ENCODE results near the gene DCLK3. TPM values are rescaled to one million over a fixed set of nuclear protein-coding genes. Genes with fewer than 3 reads are reported as not detected.

The DCLK3 gene
- total and polyA plus RNA-seq, 2 of the 13 experiments (the other 11 are each of a cell fraction or from before 2014, with no cell fraction given), result not detected

DNA sequence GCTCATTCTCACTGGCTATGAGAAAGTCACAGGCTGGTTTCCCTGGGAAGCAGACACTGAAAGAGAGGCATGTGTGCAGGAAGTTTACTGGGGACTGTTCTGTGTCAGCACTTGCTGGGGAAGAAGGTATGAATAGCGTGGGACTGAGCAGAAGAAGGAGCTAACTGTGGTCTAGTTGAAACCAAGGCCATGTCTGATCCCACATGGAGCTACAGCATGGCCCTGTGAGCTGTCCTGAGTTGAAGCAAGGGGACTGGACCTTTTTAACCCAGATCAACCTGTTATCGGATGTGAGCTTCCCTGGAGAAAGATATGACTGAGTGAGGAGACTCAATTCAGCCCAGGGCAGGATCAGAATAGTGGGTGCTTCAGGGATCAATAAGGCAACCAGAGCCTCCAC lies 53.7 kb downstream of the DCLK3 start:
- Histone ChIP-seq H4K20me1 (ENCODE audit: insufficient read depth, low read length) (no peaks in the 10 kb centered on the region), H3K4me1 (ENCODE audit: insufficient read depth, low read length) (no peaks in the 10 kb centered on the region), H3K4me2 (ENCODE audit: low read depth, low read length) (no peak overlapping the region), H3K36me3 (replicated peaks in 1 of 2; ENCODE audit: control insufficient read depth in 1 of 2, insufficient read depth in 2 of 2, low read length in 2 of 2) (no peaks in the 10 kb centered on the region), H2AFZ (ENCODE audit: low read length) (no peak overlapping the region), H3K9me3 (ENCODE audit: low read length) (no peaks in the 10 kb centered on the region), H3K4me3 (replicated peaks in 1 of 3; ENCODE audit: insufficient read depth in 1 of 3, low read depth in 2 of 3, low read length in 3 of 3) (no peak overlapping the region), H3K9ac (ENCODE audit: insufficient read depth, low read depth, low read length) (no peak overlapping the region), H3K27me3 (ENCODE audit: control insufficient read depth in 1 of 2, insufficient read depth in 2 of 2, low read length in 2 of 2) (no peaks in the 10 kb centered on the region), H3K79me2 (ENCODE audit: insufficient read depth, low read length) (no peaks in the 10 kb centered on the region), H3K27ac (ENCODE audit: extremely low read length, insufficient read depth, low read length) (no peak overlapping the region)
- BruUV-seq (replicated peaks), result no TSS peak
- no peak for DNase-seq (ENCODE audit: low spot score)
- FAIRE-seq, result no peak
- WGBS (ENCODE audit: low lambda C conversion rate), result 0% methylated on average over 2 of the region's 2 CpGs
- no peak for TF ChIP-seq XBP1 (CRISPR knock-in tag; IDR thresholded peaks at IDR 0.05)
- TF ChIP-seq IRF2 (CRISPR knock-in tag; IDR thresholded peaks at IDR 0.05), result no peak
- TF ChIP-seq, protein P1, sequence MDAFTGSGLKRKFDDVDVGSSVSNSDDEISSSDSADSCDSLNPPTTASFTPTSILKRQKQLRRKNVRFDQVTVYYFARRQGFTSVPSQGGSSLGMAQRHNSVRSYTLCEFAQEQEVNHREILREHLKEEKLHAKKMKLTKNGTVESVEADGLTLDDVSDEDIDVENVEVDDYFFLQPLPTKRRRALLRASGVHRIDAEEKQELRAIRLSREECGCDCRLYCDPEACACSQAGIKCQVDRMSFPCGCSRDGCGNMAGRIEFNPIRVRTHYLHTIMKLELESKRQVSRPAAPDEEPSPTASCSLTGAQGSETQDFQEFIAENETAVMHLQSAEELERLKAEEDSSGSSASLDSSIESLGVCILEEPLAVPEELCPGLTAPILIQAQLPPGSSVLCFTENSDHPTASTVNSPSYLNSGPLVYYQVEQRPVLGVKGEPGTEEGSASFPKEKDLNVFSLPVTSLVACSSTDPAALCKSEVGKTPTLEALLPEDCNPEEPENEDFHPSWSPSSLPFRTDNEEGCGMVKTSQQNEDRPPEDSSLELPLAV (CRISPR knock-in tag; conservative IDR thresholded peaks at IDR 0.05; ENCODE audit: low read depth), result no peak
- no peak for TF ChIP-seq ZNF343 (CRISPR knock-in tag; IDR thresholded peaks at IDR 0.05)
- no peak for TF ChIP-seq SMYD3 (CRISPR knock-in tag; IDR thresholded peaks at IDR 0.05)
- no peak for TF ChIP-seq ZNF230 (CRISPR knock-in tag; IDR thresholded peaks at IDR 0.05)
- TF ChIP-seq ZNF333 (CRISPR knock-in tag; IDR thresholded peaks at IDR 0.05; ENCODE audit: borderline replicate concordance), result no peak
- no peak for TF ChIP-seq HDAC2 (CRISPR knock-in tag; IDR thresholded peaks at IDR 0.05)
- TF ChIP-seq ZNF652 (CRISPR knock-in tag; IDR thresholded peaks at IDR 0.05; ENCODE audit: borderline replicate concordance, low read depth), result no peak
- no peak for TF ChIP-seq TGIF2 (CRISPR knock-in tag; IDR thresholded peaks at IDR 0.05)
- TF ChIP-seq ZNF337 (CRISPR knock-in tag; IDR thresholded peaks at IDR 0.05; ENCODE audit: borderline replicate concordance, low read depth), result no peak
- TF ChIP-seq FOXK2 (IDR thresholded peaks at IDR 0.05), result no peak
- TF ChIP-seq TRAFD1 (CRISPR knock-in tag; IDR thresholded peaks at IDR 0.05; ENCODE audit: borderline replicate concordance), result no peak
- TF ChIP-seq, protein P2, sequence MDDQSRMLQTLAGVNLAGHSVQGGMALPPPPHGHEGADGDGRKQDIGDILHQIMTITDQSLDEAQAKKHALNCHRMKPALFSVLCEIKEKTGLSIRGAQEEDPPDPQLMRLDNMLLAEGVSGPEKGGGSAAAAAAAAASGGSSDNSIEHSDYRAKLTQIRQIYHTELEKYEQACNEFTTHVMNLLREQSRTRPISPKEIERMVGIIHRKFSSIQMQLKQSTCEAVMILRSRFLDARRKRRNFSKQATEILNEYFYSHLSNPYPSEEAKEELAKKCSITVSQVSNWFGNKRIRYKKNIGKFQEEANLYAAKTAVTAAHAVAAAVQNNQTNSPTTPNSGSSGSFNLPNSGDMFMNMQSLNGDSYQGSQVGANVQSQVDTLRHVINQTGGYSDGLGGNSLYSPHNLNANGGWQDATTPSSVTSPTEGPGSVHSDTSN (CRISPR knock-in tag; IDR thresholded peaks at IDR 0.05; ENCODE audit: borderline replicate concordance), result no peak
- no peak for TF ChIP-seq REPIN1 (CRISPR knock-in tag; IDR thresholded peaks at IDR 0.05; ENCODE audit: borderline replicate concordance, low read depth)
- no peak for TF ChIP-seq ZFX (CRISPR knock-in tag; IDR thresholded peaks at IDR 0.05; ENCODE audit: low read depth)
- POLR2A ChIA-PET, result no interaction called here
- CTCF ChIA-PET (ENCODE audit: low intra/inter-chr PET ratio, low total read pairs), result no interaction called here
- intact Hi-C loops (cut with micrococcal nuclease; ENCODE audit: unreplicated experiment), result no loop called here
- no peak for ATAC-seq
- in situ Hi-C loops (cut with HindIII; ENCODE audit: extremely low pct_ligation_motif_present, low pct_unique_long_range_greater_than_20kb), result no loop called here
